Fibroblast of lung (primary cell): ENCODE data around the gene TOGARAM1. TPM values are rescaled to one million over a fixed set of nuclear protein-coding genes. Genes with fewer than 3 reads are reported as not detected.

Source experiments
- DNase-seq, 2 donors: peaks; one replicate each; pipeline versions ENCODE4 v3.0.0 to v3.0.0-alpha.2; 2010; ENCODE audit warnings: low read depth in 2 of 2
- H2AFZ ChIP-seq: 2 replicates; pipeline ENCODE4 v1.5.1; 2012; ENCODE audit warnings: low read length, control low read depth, inconsistent platforms
- H3K27ac ChIP-seq: 2 replicates; pipeline ENCODE4 v1.5.1; 2011; ENCODE audit warnings: low read length, control low read depth; ENCODE audit not compliant: insufficient read depth
- H3K27me3 ChIP-seq: 2 replicates; pipeline ENCODE4 v1.5.1; 2011; ENCODE audit warnings: mild to moderate bottlenecking, low read length; ENCODE audit not compliant: control insufficient read depth, insufficient read depth
- H3K36me3 ChIP-seq: 2 replicates; pipeline ENCODE4 v1.5.1; 2011; ENCODE audit warnings: low read length; ENCODE audit not compliant: control insufficient read depth, insufficient read depth
- H3K4me1 ChIP-seq: 2 replicates; pipeline ENCODE4 v1.5.1; 2011; ENCODE audit warnings: low read length; ENCODE audit not compliant: control insufficient read depth, insufficient read depth; ENCODE audit errors: extremely low read depth
- H3K4me2 ChIP-seq: 2 replicates; pipeline ENCODE4 v1.5.1; 2011; ENCODE audit warnings: low read length, control low read depth; ENCODE audit not compliant: insufficient read depth; ENCODE audit errors: extremely low read depth
- H3K4me3 ChIP-seq, 4 experiments: fragments of 200-600 bp in 1 of 4; sonication (generic) in 1 of 4; replicated peaks in 1 of 4; 2 replicates each; pipeline ENCODE4 v1.5.1; 2011 to 2016; ENCODE audit warnings: low read length in 4 of 4, low read depth in 3 of 4, mild to moderate bottlenecking in 3 of 4, control low read depth in 2 of 4, inconsistent platforms in 1 of 4, mixed read lengths in 1 of 4; ENCODE audit not compliant: insufficient read depth in 1 of 4; ENCODE audit errors: control extremely low read depth in 1 of 4
- H3K79me2 ChIP-seq: 2 replicates; pipeline ENCODE4 v1.5.1; 2012; ENCODE audit warnings: mild to moderate bottlenecking, low read length, inconsistent platforms; ENCODE audit not compliant: control insufficient read depth, insufficient read depth
- H3K9ac ChIP-seq: 2 replicates; pipeline ENCODE4 v1.5.1; 2011; ENCODE audit warnings: mild to moderate bottlenecking, low read length, control low read depth; ENCODE audit not compliant: insufficient read depth
- H3K9me3 ChIP-seq: 2 replicates; pipeline ENCODE4 v1.5.1; 2012; ENCODE audit warnings: low read depth, low read length; ENCODE audit not compliant: control insufficient read depth, insufficient read depth
- H4K20me1 ChIP-seq: 2 replicates; pipeline ENCODE4 v1.5.1; 2011; ENCODE audit warnings: low read length; ENCODE audit not compliant: control insufficient read depth, insufficient read depth; ENCODE audit errors: extremely low read depth
- EZH2 ChIP-seq: IDR thresholded peaks from 2 replicates; pipeline ENCODE4 v1.5.1; 2012; ENCODE audit warnings: low read length, control low read depth, mild to moderate bottlenecking; ENCODE audit errors: missing control alignments
- polyA plus RNA-seq, 2 donors: library from polyadenylated mRNA; depleted of rRNA in 1 of 2; stranded (reverse) in 1 of 2; unstranded in 1 of 2; fragments of >200 nt; gene quantifications; 2 replicates each; pipeline ENCODE4 v1.2.1, GENCODE V29; 2011 to 2012; ENCODE audit warnings: missing spikeins in 1 of 2
- total RNA-seq: library from RNA; depleted of rRNA; stranded (reverse); fragments of >200 nt; gene quantifications from 2 replicates; pipeline ENCODE4 v1.2.1, GENCODE V29; 2014
- TF ChIP-seq, protein P1 (sequence below), 2 donors: IDR thresholded peaks in 1 of 2; conservative IDR thresholded peaks in 1 of 2; 1 replicate in 1 of 2; 2 replicates in 1 of 2; pipeline ENCODE4 v1.5.1; 2011 to 2012; ENCODE audit warnings: low read length in 2 of 2, control low read depth in 1 of 2, inconsistent platforms in 1 of 2, low read depth in 1 of 2, mild to moderate bottlenecking in 1 of 2

The TOGARAM1 gene
- total and polyA plus RNA-seq, 2 donors (not counting 1 experiment from before 2014, with no cell fraction given) = 10.7 to 24.9 TPM

DNA sequence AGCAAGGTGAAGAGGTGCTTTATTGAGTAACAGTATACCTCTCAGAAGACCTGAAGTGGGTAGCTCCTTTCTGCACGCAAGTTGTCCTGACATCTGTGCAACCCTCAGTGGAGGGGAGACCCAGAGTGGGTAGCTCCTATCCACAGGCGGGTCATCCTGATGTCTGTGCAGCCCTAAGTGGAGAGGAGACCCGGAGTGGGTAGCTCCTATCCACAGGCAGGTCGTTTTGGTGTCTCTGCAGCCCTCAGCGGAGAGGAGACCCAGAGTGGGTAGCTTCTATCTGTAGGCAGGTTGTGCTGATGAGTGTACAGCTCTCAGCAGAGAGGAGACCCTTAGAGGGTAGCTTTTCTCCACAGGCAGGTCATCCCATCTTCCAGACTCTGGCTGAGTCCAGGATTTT is 76.9 kb downstream of the TOGARAM1 start:
- Histone ChIP-seq H3K4me3 (no peak overlapping the region), H3K36me3 (no peaks in the 10 kb centered on the region)

DNA sequence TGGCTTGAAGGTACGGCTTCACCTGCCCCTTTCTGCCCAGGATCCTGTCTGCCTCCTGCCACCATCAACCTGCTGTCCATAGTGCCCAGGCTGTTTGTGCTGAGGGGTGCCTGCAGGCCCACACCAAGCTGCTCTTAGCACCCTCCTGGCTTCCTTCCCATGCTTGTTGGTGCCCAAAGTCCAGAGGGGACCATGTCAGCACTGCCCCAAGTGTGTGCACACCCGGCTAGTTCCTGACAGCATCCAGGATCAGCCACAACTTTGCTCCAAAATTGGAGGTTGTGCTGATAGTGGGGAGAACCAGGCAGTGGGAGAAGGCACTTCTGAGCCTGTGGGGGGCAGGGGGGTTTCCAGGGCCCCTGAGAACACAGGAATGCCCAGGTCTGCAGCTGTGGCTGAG is 77.4 kb downstream of the TOGARAM1 start:
- H2AFZ ChIP-seq = no peak overlapping the region
- H3K9ac ChIP-seq = no peak overlapping the region
- H3K79me2 ChIP-seq = no peaks in the 10 kb centered on the region
- no peaks in the 10 kb centered on the region for H3K4me1 ChIP-seq
- no peak overlapping the region for H3K4me3 ChIP-seq
- DNase-seq = no peak
- H3K4me2 ChIP-seq = no peak overlapping the region
- H3K27me3 ChIP-seq = no peaks in the 10 kb centered on the region
- no peaks in the 10 kb centered on the region for H3K9me3 ChIP-seq
- H3K36me3 ChIP-seq = no peaks in the 10 kb centered on the region
- TF ChIP-seq, protein P1, sequence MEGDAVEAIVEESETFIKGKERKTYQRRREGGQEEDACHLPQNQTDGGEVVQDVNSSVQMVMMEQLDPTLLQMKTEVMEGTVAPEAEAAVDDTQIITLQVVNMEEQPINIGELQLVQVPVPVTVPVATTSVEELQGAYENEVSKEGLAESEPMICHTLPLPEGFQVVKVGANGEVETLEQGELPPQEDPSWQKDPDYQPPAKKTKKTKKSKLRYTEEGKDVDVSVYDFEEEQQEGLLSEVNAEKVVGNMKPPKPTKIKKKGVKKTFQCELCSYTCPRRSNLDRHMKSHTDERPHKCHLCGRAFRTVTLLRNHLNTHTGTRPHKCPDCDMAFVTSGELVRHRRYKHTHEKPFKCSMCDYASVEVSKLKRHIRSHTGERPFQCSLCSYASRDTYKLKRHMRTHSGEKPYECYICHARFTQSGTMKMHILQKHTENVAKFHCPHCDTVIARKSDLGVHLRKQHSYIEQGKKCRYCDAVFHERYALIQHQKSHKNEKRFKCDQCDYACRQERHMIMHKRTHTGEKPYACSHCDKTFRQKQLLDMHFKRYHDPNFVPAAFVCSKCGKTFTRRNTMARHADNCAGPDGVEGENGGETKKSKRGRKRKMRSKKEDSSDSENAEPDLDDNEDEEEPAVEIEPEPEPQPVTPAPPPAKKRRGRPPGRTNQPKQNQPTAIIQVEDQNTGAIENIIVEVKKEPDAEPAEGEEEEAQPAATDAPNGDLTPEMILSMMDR (conservative IDR thresholded peaks at IDR 0.05 in 1 of 2, IDR thresholded peaks at IDR 0.05 in 1 of 2; ENCODE audit: low read depth in 1 of 2, low read length in 2 of 2) = no peak
- TF ChIP-seq EZH2 = no peak
- no peaks in the 10 kb centered on the region for H4K20me1 ChIP-seq
- no peak overlapping the region for H3K27ac ChIP-seq

More for the DNA sequence above, 76.9 kb downstream of the TOGARAM1 start:
- TF ChIP-seq EZH2 = no peak
- TF ChIP-seq, protein P1 (conservative IDR thresholded peaks at IDR 0.05 in 1 of 2, IDR thresholded peaks at IDR 0.05 in 1 of 2; ENCODE audit: low read depth in 1 of 2, low read length in 2 of 2) = no peak
- H3K9ac ChIP-seq = no peak overlapping the region
- H3K4me2 ChIP-seq = no peak overlapping the region
- no peaks in the 10 kb centered on the region for H4K20me1 ChIP-seq
- H3K9me3 ChIP-seq = no peaks in the 10 kb centered on the region
- H3K79me2 ChIP-seq = no peaks in the 10 kb centered on the region
- H3K4me1 ChIP-seq = no peaks in the 10 kb centered on the region
- no peak overlapping the region for H3K27ac ChIP-seq
- no peak overlapping the region for H2AFZ ChIP-seq
- no peak for DNase-seq
- no peaks in the 10 kb centered on the region for H3K27me3 ChIP-seq

DNA sequence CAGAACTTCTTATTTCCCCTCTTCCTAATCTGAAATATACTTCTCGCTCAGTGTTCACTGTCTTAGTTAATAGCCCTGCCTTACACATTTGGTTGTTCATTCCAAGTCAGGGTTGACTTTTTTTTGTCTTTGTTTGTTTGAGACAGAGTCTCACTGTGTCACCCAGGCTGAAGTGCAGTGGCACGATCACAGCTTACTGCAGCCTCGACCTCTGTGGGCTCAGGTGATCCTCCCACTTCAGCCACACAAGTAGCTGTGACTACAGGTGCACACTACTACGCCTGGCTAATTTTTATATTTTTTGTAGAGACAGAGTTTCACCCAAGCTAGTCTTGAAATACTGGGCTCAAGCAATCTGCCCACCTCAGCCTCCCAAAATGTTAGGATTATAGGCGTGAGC is 79.7 kb downstream of the TOGARAM1 start:
- Histone ChIP-seq H3K4me1 (no peaks in the 10 kb centered on the region), H3K9me3 (no peaks in the 10 kb centered on the region), H3K79me2 (no peaks in the 10 kb centered on the region), H3K27ac (no peak overlapping the region), H2AFZ (no peak overlapping the region), H3K36me3 (no peaks in the 10 kb centered on the region), H3K4me3 (no peak overlapping the region), H3K27me3 (no peaks in the 10 kb centered on the region), H3K9ac (no peak overlapping the region), H4K20me1 (no peaks in the 10 kb centered on the region), H3K4me2 (no peak overlapping the region)
- TF ChIP-seq, protein P1 (conservative IDR thresholded peaks at IDR 0.05 in 1 of 2, IDR thresholded peaks at IDR 0.05 in 1 of 2; ENCODE audit: low read depth in 1 of 2, low read length in 2 of 2) = no peak
- no peak for TF ChIP-seq EZH2
- no peak for DNase-seq
